ENCODE results near the gene LCA5L. TPM values are rescaled to one million over a fixed set of nuclear protein-coding genes. Genes with fewer than 3 reads are reported as not detected.

Gene LCA5L
- total and polyA plus RNA-seq, 2 of the 13 experiments (the other 11 are each of a cell fraction or from before 2014, with no cell fraction given): 0.13 to 0.55 TPM

GRCh38 chr21:39489380-39489924 is 43.9 kb upstream of the LCA5L start (continued):
- no peak for TF ChIP-seq TFAP4 (IDR thresholded peaks at IDR 0.05; ENCODE audit: borderline replicate concordance, low read depth)
- no peak for TF ChIP-seq ZNF431 (CRISPR knock-in tag; IDR thresholded peaks at IDR 0.05; ENCODE audit: borderline replicate concordance, low read depth)
- TF ChIP-seq ZBTB38 (CRISPR knock-in tag; IDR thresholded peaks at IDR 0.05): no peak
- TF ChIP-seq ZBTB44 (CRISPR knock-in tag; IDR thresholded peaks at IDR 0.05): no peak

- no peak overlapping the region for H3K27ac ChIP-seq (ENCODE audit: extremely low read length, insufficient read depth, low read length)
- in situ Hi-C loops (cut with HindIII; ENCODE audit: extremely low pct_ligation_motif_present, low pct_unique_long_range_greater_than_20kb) (no loop called here), intact Hi-C loops (cut with micrococcal nuclease; ENCODE audit: unreplicated experiment) (no loop called here)
- ATAC-seq (no peak), DNase-seq (ENCODE audit: low spot score) (no peak), FAIRE-seq (no peak)
- no peaks in the 10 kb centered on the region for H3K27me3 ChIP-seq (ENCODE audit: control insufficient read depth in 1 of 2, insufficient read depth in 2 of 2, low read length in 2 of 2)
- no peaks in the 10 kb centered on the region for H3K9me3 ChIP-seq (ENCODE audit: low read length)
- no peak overlapping the region for H3K9ac ChIP-seq (ENCODE audit: insufficient read depth, low read depth, low read length)
- H3K4me1 ChIP-seq (ENCODE audit: insufficient read depth, low read length): no peaks in the 10 kb centered on the region
- no TSS peak for BruUV-seq (replicated peaks)
- ChIA-PET CTCF (ENCODE audit: low intra/inter-chr PET ratio, low total read pairs) (no interaction called here), POLR2A (no interaction called here)
- TF ChIP-seq, protein P1, sequence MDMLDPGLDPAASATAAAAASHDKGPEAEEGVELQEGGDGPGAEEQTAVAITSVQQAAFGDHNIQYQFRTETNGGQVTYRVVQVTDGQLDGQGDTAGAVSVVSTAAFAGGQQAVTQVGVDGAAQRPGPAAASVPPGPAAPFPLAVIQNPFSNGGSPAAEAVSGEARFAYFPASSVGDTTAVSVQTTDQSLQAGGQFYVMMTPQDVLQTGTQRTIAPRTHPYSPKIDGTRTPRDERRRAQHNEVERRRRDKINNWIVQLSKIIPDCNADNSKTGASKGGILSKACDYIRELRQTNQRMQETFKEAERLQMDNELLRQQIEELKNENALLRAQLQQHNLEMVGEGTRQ (IDR thresholded peaks at IDR 0.05; ENCODE audit: low read depth, low read length): no peak
- TF ChIP-seq, protein P1 (CRISPR knock-in tag; IDR thresholded peaks at IDR 0.05; ENCODE audit: borderline replicate concordance): no peak
- no peak for TF ChIP-seq NFIB (CRISPR knock-in tag; IDR thresholded peaks at IDR 0.05; ENCODE audit: borderline replicate concordance)
- TF ChIP-seq ZNF432 (CRISPR knock-in tag; IDR thresholded peaks at IDR 0.05; ENCODE audit: borderline replicate concordance): no peak
- TF ChIP-seq ZNF558 (CRISPR knock-in tag; IDR thresholded peaks at IDR 0.05; ENCODE audit: borderline replicate concordance): no peak
- TF ChIP-seq DR1 (CRISPR knock-in tag; IDR thresholded peaks at IDR 0.05): no peak
- 43% methylated on average over 6 of the region's 6 CpGs for WGBS (ENCODE audit: low lambda C conversion rate)
- H2AFZ ChIP-seq (ENCODE audit: low read length): no peak overlapping the region
- no peaks in the 10 kb centered on the region for H4K20me1 ChIP-seq (ENCODE audit: insufficient read depth, low read length)
- H3K4me3 ChIP-seq (replicated peaks in 1 of 3; ENCODE audit: insufficient read depth in 1 of 3, low read depth in 2 of 3, low read length in 3 of 3): no peak overlapping the region
- H3K4me2 ChIP-seq (ENCODE audit: low read depth, low read length): no peak overlapping the region
- H3K36me3 ChIP-seq (replicated peaks in 1 of 2; ENCODE audit: control insufficient read depth in 1 of 2, insufficient read depth in 2 of 2, low read length in 2 of 2): no peaks in the 10 kb centered on the region
- H3K79me2 ChIP-seq (ENCODE audit: insufficient read depth, low read length): no peaks in the 10 kb centered on the region
These were observed 39.2 kb upstream of the LCA5L start for GRCh38 chr21:39484711-39485276.
